Stimulated activated CD8-positive, alpha-beta memory T cell treated with anti-CD3 and anti-CD28 coated beads, Interleukin-2, amount 100 ng/mL, for 1 hour (primary cell): ENCODE data around the gene CELSR1.

Experiments
- DNase-seq, 2 donors: peaks; one replicate each; pipeline ENCODE4 v3.0.0-alpha.2; 2020; ENCODE audit warnings: low read depth in 2 of 2

CELSR1 gene

DNA sequence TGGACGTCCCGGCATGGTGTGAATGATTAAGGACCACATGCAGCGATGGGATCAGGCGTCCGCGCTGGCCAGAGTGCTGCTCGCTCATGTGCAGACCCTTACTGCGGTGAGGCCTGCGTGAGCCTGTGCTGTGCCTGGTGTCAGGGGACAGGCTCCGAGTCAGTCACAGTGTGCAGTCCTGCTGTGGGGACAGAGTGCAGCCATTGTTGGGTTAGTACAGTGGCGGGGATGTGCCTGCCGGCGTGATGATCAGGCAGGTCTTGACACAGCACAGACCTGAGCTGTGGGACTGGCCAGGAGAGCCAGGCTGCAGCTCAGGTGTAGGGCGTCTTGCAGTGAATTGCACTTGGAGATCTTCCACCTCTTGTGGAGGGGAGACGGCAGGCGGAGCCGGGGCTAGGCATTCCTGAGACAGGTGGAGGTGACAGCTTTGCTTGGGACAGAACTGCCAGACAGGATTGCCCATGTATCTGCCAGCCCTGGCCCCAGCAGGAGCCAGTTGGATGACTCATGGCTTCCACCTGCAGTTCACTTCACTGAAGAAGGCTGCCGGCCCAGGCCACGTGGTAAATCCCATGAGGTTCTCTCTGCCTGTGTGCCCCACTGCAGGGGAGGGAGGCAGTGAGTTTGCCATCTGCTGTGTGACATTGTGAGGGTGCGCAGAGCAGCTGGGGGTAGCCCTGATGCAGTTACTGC is 184.6 kb downstream of the CELSR1 start:
- no peak for DNase-seq

GRCh38 chr22:46352276-46352675 is 185.1 kb downstream of the CELSR1 start:
- no peak for DNase-seq

DNA sequence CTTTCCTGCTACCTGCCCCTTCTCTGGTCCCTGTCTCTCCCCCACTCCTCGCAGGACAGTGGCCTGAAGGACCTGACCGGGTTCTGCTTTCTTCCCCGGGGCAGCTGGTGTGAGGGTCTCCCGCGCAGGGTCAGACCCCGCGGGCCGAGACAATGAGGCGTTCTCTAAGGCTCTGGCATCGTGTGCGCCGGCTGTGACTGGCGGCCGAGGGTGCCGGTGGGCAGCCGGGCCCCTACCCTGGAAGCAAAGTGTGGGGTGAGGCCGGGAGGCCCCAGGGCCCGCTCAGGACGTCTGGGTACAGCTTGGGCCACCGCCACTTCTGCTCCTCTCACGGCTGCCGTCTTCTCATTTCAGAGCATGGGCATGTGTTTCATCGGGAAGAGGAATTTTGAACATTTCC is 185.7 kb downstream of the CELSR1 start:
- no peak for DNase-seq

GRCh38 chr22:46351131-46351735 is 186.2 kb downstream of the CELSR1 start:
- no peak for DNase-seq

GRCh38 chr22:46350646-46351045 is 186.8 kb downstream of the CELSR1 start:
- DNase-seq, result no peak

- DNase-seq, result no peak
Observed at GRCh38 chr22:46350121-46350520, 187.3 kb downstream of the CELSR1 start.

GRCh38 chr22:46349681-46350080 is 187.7 kb downstream of the CELSR1 start:
- no peak for DNase-seq

DNA sequence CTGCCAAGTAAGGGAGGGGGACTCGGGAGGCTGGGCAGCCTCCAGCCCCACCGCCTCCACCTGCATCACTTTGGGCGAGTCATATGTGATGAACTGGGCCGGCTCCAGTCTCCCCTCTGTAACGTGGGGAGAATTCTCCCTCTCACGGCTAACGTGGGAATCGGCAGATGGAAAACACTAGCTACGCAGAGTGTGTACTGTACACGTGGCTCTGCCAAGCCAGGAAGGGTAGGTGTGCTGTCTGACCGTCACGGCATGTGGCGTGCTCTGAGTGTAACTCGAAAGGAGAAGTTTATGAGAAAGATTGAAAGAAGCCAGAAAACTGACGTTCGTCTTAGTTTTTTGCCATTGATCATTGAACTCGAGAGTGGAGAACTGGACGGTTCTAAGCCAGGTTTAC is 188.2 kb downstream of the CELSR1 start:
- DNase-seq, result no peak

DNA sequence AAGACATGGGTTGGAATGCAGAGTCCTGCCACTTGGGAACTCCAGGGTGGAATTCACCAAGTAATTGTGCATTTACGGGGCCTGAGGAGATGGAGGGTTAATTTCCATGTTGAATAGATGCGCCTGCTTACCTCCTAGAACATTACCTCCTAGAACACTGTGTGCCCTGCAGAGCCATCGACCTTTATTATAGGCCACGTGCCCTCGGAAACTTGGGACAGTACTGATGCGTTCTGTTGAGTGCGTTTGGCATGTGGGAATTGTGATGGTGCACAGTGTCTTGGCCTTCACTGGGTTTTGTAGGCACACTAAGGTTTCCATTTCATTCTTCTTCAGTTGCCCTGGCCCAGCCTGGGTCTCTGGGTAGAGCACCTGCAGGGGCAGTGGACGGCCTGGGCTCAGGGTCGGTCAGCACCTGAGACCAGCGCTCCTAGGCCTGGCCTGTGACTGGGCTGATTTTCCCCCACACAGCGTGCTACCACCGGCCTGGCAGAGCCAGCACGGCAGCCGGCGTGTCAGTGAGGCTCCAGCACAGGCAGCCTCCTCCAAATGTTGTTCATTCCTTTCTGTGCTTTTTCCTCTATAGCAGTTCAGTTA is 189.2 kb downstream of the CELSR1 start:
- DNase-seq, result no peak

DNA sequence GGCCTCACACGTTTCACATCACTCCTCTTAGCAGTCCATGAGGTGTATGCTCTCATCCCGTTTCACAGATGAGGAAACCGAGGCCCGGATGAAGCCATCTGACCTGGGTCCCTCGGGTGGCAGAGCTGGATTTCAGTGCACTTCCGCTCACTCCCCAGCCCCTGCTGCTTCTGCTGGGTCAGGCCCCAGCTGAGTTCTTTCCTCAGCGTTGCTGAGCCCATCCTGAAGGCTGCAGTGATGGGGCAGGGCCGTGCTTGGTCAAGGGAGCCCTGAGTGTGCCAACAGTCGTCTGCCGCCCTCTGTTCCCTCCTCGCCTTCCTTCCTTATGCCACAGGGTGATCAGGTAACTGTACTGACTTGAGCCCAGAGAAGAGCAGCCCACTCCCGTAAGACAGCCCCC is 189.8 kb downstream of the CELSR1 start:
- no peak for DNase-seq

- DNase-seq, result no peak
Observed at GRCh38 chr22:46346680-46347405, 190.6 kb downstream of the CELSR1 start.

GRCh38 chr22:46340676-46341075 is 196.7 kb downstream of the CELSR1 start:
- no peak for DNase-seq

- DNase-seq, result no peak
Observed at GRCh38 chr22:46339956-46340355, 197.5 kb downstream of the CELSR1 start.

DNA sequence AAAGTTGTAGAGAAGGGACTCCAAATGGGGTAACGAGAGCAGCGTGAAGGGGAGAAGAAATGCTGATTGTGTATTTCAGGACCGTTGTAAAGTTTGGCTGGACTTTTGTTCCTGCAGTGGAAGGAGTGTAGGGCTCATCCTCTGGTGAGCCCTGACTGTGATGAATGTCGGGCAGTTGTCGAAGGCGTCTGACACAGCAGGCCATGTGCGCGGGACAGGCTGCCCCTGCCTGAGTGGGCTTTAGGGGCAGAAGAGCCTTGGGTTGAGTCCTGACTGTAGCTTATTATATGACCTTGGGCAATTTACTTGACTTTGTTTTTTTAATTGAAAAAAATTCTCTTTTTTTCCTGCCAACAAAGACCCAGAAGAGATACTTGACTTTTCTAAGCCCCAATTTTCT is 198.8 kb downstream of the CELSR1 start:
- DNase-seq, result no peak

DNA sequence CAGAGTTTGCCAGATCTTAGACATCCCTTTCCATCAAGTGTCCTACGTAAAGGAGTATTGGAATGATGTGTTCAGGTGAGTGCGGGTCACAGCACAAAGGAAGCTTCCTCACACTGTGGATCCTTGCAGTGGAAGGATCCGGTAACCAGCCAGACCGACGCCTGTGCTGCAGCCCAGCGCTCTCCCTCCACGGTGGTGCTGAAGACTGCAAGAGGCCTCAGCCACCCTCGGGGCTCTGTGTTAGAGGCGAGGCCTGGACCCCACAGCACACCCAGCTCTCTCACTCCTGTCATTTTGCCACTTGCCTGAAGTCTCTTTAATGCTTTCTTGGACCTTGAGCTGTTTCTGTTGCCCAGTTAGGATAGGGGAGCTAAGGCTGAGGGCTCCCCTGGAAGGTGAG is 199.6 kb downstream of the CELSR1 start:
- no peak for DNase-seq

GRCh38 chr22:46336119-46337078 is 201.0 kb downstream of the CELSR1 start:
- DNase-seq, result no peak

DNA sequence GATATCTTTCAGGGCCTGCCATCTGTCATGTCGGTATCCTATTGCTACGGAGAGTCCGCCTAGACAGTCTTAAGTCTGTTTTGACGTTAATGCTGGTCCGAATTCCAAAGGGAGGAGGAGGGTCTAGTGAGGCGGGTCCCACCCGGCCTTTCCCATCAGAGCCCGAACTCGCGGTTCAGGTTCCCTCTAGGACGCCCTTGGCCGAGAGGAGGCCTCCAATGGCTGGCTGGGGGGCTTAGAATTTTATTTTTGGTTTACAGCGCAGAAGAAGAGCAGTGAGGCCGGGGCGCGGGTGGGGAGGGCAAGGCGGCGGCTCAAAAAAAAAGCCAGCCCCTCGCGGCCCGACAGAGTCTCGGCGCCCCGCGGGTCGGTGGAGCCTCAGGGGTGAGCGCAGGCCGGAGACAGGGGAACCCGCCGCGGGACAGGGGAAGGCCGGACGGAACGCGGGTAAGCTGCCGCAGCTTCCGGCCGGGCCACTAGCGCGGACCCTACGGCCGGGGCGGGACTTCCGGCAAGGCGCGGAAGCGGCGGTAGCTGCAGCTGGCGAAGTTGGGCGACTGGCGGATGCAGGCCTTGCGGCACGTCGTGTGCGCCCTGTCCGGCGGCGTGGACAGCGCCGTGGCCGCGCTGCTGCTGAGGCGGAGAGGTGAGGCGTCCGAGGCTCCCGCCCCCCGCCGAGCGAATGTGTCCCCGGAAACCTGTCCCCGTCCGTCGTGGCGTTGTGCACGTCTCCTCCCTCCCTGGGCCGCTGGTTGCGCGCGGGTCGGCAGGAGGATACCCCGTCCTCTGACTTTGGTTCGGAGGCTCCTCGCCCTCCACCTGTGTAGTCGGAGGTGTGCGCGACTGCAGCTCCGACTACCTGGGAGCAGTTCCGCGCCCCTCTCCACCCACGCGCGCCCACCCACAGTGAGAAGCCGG is 202.0 kb downstream of the CELSR1 start, which contains the start of gene TRMU:
TRMU (plus strand) TSS at position 514 of the 918 bp plus-strand sequence; CDS start at position 565, 51 bp downstream.
- DNase-seq, result peak; percentile 48 to 55

- DNase-seq, result no peak
Observed at GRCh38 chr22:46331496-46331895, 205.9 kb downstream of the CELSR1 start.

DNA sequence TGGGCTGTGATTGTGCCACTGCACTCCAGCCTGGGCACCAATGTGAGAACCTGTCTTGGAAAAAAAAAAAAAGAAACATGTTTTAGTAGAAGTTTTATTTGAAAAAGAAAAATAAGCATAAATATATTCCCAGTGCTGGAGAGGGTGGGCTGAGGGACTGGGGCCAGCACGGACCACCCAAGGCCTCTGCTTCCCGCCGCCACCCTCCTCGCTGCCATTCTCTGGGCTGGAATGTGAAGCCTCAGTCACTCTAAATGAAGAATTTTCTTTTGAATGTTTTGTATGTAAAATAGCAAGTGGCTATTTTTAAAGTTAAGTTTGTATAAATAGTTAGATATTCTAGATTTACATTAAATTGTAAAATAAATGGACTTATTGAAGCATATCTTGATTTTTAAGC is 207.0 kb downstream of the CELSR1 start:
- DNase-seq, result no peak

DNA sequence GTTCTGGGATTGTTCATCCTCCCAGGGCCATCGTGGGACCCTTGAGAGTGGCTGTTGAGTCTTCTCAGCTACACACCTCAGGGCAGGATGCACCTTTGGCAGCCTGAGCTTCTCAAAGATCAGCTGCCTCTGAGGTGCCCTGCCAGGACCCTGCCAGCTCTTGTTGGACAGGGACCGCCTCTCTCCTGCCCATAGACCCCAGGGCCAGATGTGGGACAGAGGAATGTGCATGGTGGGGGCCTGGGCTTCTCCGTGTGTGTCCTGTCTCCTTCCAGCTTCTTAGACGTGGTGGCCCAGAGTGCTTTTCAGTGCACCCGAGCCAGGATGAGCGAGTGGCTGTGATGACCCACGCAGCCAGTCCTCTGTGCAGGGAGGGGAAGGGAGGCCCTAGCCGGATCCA is 207.8 kb downstream of the CELSR1 start:
- no peak for DNase-seq
